ENCODE data around the gene CLSTN2. TPM values are rescaled to one million over a fixed set of nuclear protein-coding genes. Genes with fewer than 3 reads are reported as not detected.

Gene CLSTN2
- total RNA-seq, 2 donors from 2014 or later, result 13.6 to 28.3 TPM

- peak overlapping the region in 1 of 2 donors; percentile 69 for H3K27ac ChIP-seq
- TF ChIP-seq CTCF (IDR thresholded peaks at IDR 0.05), result no peak
These were observed 316.7 kb downstream of the CLSTN2 start for GRCh38 chr3:140251678-140252077.

GRCh38 chr3:140252812-140253656 is 318.0 kb downstream of the CLSTN2 start:
- TF ChIP-seq CTCF (IDR thresholded peaks at IDR 0.05), result no peak
- H3K4me3 ChIP-seq, result no peak overlapping the region
- H3K36me3 ChIP-seq, result no peaks in the 10 kb centered on the region
- H3K27ac ChIP-seq, result no peak overlapping the region
- H3K9me3 ChIP-seq, result no peaks in the 10 kb centered on the region
- H3K4me1 ChIP-seq, result no peaks in the 10 kb centered on the region
- no peak for DNase-seq (ENCODE audit: low spot score)
- no peaks in the 10 kb centered on the region for H3K27me3 ChIP-seq

More at GRCh38 chr3:140251678-140252077, 316.7 kb downstream of the CLSTN2 start:
- Histone ChIP-seq H3K9me3 (no peaks in the 10 kb centered on the region), H3K4me3 (no peak overlapping the region), H3K4me1 (no peaks in the 10 kb centered on the region), H3K36me3 (no peaks in the 10 kb centered on the region), H3K27me3 (no peaks in the 10 kb centered on the region)
- no peak for DNase-seq (ENCODE audit: low spot score)

- Histone ChIP-seq H3K4me3 (no peak overlapping the region), H3K36me3 (no peaks in the 10 kb centered on the region), H3K27ac (no peak overlapping the region), H3K4me1 (no peaks in the 10 kb centered on the region), H3K9me3 (no peaks in the 10 kb centered on the region), H3K27me3 (no peaks in the 10 kb centered on the region)
- no peak for TF ChIP-seq CTCF (IDR thresholded peaks at IDR 0.05)
- no peak for DNase-seq (ENCODE audit: low spot score)
These were observed 323.3 kb downstream of the CLSTN2 start for GRCh38 chr3:140258222-140258724.

GRCh38 chr3:140265302-140265701 is 330.3 kb downstream of the CLSTN2 start:
- H3K27me3 ChIP-seq, result no peaks in the 10 kb centered on the region
- H3K4me1 ChIP-seq, result no peaks in the 10 kb centered on the region
- no peaks in the 10 kb centered on the region for H3K36me3 ChIP-seq
- H3K4me3 ChIP-seq, result no peak overlapping the region
- TF ChIP-seq CTCF (IDR thresholded peaks at IDR 0.05), result no peak
- H3K9me3 ChIP-seq, result no peaks in the 10 kb centered on the region
- DNase-seq (ENCODE audit: low spot score), result no peak
- no peak overlapping the region for H3K27ac ChIP-seq

- no peaks in the 10 kb centered on the region for H3K4me1 ChIP-seq
- TF ChIP-seq CTCF (IDR thresholded peaks at IDR 0.05), result no peak
- no peaks in the 10 kb centered on the region for H3K27me3 ChIP-seq
- no peaks in the 10 kb centered on the region for H3K36me3 ChIP-seq
- no peak for DNase-seq (ENCODE audit: low spot score)
- no peak overlapping the region for H3K4me3 ChIP-seq
- H3K27ac ChIP-seq, result no peak overlapping the region
- no peaks in the 10 kb centered on the region for H3K9me3 ChIP-seq
These were observed 333.1 kb downstream of the CLSTN2 start for GRCh38 chr3:140268103-140268502.

Measured in right atrium auricular region (tissue), 2 donors.